Adipocyte (in vitro differentiated cells): Measurements from ENCODE around the gene BANP.
"Not testable (repeated sequence)": the region's sequence is repeated elsewhere in the genome, so short reads cannot be mapped to it uniquely, and the experiment has no call there.

ENCODE experiments used
- DNase-seq: peaks from one replicate; pipeline ENCODE4 v3.0.0-alpha.2; 2015; ENCODE audit warnings: low read depth
- H3K27me3 ChIP-seq: replicated peaks from 2 replicates; pipeline ENCODE4 v1.7.0; 2013; ENCODE audit warnings: mild to moderate bottlenecking, low read length, moderate library complexity; ENCODE audit not compliant: control insufficient read depth, insufficient read depth
- H3K36me3 ChIP-seq: 2 replicates; pipeline ENCODE4 v1.7.0; 2013; ENCODE audit warnings: low read length, mild to moderate bottlenecking, moderate library complexity; ENCODE audit not compliant: control insufficient read depth, insufficient read depth, severe bottlenecking
- H3K4me1 ChIP-seq: 2 replicates; pipeline ENCODE4 v1.7.0; 2013; ENCODE audit warnings: mild to moderate bottlenecking, low read length, moderate library complexity; ENCODE audit not compliant: control insufficient read depth, insufficient read depth
- H3K4me3 ChIP-seq: 2 replicates; pipeline ENCODE4 v1.7.0; 2013; ENCODE audit warnings: mild to moderate bottlenecking, low read length, moderate library complexity
- H3K9ac ChIP-seq: 2 replicates; pipeline ENCODE4 v1.7.0; 2013; ENCODE audit warnings: mild to moderate bottlenecking, low read length, moderate library complexity
- H3K9me3 ChIP-seq: 2 replicates; pipeline ENCODE4 v1.7.0; 2013; ENCODE audit warnings: mild to moderate bottlenecking, low read length, moderate library complexity; ENCODE audit not compliant: control insufficient read depth

The BANP gene, protein sequence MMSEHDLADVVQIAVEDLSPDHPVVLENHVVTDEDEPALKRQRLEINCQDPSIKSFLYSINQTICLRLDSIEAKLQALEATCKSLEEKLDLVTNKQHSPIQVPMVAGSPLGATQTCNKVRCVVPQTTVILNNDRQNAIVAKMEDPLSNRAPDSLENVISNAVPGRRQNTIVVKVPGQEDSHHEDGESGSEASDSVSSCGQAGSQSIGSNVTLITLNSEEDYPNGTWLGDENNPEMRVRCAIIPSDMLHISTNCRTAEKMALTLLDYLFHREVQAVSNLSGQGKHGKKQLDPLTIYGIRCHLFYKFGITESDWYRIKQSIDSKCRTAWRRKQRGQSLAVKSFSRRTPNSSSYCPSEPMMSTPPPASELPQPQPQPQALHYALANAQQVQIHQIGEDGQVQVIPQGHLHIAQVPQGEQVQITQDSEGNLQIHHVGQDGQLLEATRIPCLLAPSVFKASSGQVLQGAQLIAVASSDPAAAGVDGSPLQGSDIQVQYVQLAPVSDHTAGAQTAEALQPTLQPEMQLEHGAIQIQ

DNA sequence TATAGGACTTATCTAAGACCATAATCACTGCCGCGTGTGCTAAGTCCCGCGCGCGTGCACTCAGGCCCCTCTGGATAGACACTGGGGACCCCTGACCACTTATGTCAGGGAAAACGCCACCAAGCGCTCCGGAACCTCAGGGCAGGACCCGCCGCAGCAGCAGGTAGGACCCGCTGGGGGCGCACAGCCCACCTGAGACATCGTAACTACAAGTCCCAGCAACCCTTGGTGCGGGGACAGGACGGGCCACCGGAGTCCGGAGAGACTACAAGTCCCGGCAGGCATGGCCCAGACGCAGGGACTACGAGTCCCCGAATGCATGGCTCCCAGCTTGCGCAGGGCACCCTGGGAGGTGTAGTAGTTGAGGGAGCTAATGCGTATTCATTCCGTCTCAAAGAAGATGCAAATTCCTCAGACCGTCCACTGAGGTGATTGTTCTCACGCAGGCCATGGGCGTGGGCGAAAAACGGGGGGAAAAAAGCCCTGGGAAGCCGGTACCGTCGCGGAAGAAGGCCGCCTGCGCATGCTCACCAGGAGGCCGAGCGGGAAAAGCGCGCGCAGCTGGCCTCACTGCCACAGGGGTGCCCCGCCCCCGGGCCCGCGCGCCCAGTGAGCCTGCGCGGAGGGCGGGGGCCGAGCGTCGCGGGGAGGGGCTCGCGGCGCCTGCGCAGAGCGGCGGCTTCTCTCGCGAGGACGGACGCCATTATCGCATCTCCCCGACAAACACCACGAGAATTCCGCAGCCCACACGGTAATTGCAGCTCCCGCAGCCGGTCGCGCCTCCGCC, at the start of gene BANP:
Gene BANP, plus strand, starts transcription at position 670 of the 787 bp plus-strand sequence. CDS start 23,682 bp downstream, outside the sequence.
- Histone ChIP-seq H3K4me3 (peak within 1 kb of the TSS; percentile 88), H3K9ac (peak within 1 kb of the TSS; percentile 99), H3K9me3 (no peaks in the 10 kb centered on the region), H3K27me3 (no peaks in the 10 kb centered on the region), H3K4me1 (peaks cover 27% of the 10 kb centered on the region), H3K36me3 (no peaks in the 10 kb centered on the region)
- DNase-seq, result peak; percentile 99

DNA sequence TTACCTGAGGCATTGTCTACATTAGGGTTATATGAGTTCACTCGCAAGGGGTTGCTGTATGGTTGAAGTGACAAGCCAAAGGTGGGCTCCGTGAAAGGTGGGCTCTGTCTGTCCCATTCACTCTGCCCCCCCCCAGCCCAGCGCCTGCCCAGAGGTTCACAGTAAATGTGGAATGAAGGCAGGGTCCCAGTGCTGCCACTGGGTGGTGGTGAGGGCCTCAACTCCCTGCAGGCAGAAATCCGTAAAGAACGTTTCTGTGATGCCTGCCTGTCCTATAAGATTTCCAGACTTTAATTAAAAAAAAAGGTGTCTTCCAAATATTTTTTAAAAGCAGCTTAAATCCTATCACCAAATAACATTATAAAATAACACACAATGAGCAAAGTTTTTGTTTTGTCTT, 46.3 kb upstream of the BANP start:
- peaks cover 24% of the 10 kb centered on the region for H3K27me3 ChIP-seq
- H3K36me3 ChIP-seq, H3K9me3 ChIP-seq, H3K4me3 ChIP-seq, H3K4me1 ChIP-seq, H3K9ac ChIP-seq, DNase-seq: not testable (repeated sequence)

DNA sequence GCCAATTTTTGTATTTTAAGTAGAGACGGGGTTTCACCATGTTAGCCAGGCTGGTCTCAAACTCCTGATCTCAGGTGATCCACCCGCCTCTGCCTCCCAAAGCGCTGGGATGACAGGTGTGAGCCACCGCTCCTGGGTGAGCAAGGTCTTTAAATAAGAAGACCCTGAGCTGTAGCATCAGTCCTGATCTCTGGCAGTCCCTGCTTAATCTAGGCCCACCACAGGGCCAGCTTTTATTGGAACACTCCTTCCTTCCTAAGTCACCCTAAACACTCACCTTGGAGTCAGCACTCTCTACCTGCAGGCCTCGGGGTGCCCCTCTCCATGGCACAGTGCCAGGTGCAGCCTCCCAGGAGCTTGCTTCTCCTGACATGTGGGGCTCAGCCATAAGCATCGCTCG, 45.7 kb upstream of the BANP start:
- not testable (repeated sequence) for H3K4me1 ChIP-seq, H3K9me3 ChIP-seq, DNase-seq, H3K36me3 ChIP-seq, H3K4me3 ChIP-seq, H3K9ac ChIP-seq
- H3K27me3 ChIP-seq, result peaks cover 20% of the 10 kb centered on the region

DNA sequence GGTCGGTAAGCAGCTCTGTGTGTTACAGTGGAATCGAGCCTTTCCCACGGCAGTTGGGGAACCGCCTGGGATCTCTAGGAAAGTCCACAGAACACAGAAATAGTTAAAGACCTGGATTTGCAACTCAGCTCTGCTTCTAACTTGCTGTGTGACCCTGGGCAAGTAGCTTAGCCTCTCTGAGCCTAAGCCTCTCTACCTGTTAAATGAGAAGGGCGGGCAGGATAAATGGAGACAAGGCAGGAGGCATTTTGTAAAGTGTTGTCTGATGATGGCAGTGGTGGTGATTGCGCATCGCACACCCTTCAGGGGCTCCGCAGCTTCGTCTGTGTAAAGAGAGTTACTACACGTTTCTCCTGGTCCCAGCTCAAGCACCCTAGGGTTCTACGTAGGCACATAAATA, 43.1 kb upstream of the BANP start:
- not testable (repeated sequence) for H3K9me3 ChIP-seq, H3K36me3 ChIP-seq, DNase-seq, H3K4me3 ChIP-seq, H3K4me1 ChIP-seq, H3K9ac ChIP-seq
- peaks cover 20% of the 10 kb centered on the region for H3K27me3 ChIP-seq

DNA sequence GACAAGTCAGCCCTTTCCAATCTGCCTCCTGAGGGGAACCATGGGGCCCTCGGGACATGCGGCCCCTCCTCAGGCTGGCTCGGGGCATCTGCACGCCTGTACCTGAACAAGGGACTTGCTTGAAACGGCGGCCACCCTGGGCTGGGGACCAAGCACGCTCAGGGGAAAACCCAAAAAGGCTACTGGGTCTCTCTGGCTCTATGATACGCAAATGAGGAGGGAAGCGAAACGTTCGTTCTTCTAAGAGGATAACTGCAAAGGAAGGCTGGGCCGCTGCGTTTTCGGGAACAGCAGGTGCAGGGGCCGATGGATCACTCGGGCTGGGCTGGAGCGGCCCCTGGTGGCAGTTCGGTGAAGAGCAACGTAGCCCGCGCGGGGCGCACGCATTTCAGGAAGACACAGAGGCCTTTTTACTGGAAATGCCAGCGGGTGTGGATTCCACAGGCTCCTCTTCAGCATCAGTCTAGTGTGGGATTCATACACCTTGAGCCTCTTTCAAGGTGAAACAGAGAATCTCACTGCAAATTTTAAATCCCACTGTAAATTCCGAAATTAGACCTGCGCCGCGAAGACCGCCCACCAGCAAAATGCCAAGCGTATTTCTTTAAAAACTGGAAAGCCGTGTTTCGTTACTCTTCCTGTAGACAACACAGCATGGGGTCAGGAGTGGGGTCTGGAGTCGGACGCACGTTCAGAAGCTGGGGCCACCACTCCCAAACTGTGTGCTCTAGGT, 41.9 kb upstream of the BANP start:
- not testable (repeated sequence) for H3K36me3 ChIP-seq, H3K9ac ChIP-seq, H3K4me3 ChIP-seq, H3K4me1 ChIP-seq, H3K9me3 ChIP-seq
- DNase-seq, result peak; percentile 78
- peaks cover 20% of the 10 kb centered on the region for H3K27me3 ChIP-seq

DNA sequence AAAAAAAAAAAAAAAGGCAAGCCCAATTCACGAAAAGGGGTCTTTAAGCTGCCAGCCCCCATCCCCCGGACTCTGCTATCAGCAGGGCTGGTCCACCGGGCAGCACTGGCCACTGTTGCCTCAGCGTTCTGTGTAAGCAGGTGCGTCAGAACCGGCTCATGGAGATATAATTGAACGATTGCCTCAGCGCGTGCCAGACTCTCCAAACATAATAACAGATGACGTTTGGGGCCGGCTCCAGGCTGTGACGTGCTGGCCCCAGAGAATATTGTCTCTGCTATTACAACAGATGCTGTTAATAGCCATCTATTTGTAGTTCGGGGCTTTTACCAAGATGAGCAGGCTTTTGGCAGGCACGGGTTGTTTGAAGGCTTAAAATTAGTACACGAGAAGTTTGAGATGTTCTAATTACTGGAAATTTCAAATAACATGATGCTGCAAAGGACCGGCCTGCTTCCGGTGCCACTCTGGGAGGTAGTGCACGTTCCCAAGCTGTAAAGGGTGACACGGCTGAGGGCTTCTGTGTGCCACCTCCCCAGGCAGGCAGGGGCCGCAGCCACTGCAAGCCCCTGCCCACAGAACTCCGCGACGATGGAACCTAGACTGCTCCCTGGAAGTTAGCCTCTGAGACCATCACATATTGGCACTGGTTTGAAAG, 40.0 kb upstream of the BANP start:
- not testable (repeated sequence) for H3K4me3 ChIP-seq, H3K9ac ChIP-seq, DNase-seq

DNA sequence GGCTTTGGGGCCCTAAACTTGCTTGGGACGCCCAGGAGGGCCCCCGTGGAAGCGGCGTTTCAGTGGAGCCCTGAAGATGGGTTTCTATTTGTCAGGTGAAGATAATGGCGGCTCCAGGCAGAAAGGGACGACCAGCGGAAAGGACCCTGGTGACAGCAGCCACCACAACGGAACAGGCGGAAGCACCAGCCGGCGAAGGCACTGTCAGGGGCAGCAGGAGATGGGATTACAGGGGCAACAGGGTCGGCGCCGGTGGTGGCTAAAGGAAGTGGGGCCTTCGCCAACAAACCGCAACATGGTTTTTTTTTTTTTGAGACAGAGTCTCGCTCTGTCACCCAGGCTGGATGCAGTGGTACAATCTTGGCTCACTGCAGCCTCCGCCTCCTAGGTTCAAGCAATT, 38.5 kb upstream of the BANP start:
- not testable (repeated sequence) for DNase-seq, H3K9me3 ChIP-seq, H3K9ac ChIP-seq, H3K4me1 ChIP-seq, H3K36me3 ChIP-seq, H3K4me3 ChIP-seq
- H3K27me3 ChIP-seq, result peaks cover 10% of the 10 kb centered on the region

More for the DNA sequence above, 40.0 kb upstream of the BANP start:
- not testable (repeated sequence) for H3K36me3 ChIP-seq, H3K9me3 ChIP-seq, H3K4me1 ChIP-seq
- peaks cover 15% of the 10 kb centered on the region for H3K27me3 ChIP-seq

DNA sequence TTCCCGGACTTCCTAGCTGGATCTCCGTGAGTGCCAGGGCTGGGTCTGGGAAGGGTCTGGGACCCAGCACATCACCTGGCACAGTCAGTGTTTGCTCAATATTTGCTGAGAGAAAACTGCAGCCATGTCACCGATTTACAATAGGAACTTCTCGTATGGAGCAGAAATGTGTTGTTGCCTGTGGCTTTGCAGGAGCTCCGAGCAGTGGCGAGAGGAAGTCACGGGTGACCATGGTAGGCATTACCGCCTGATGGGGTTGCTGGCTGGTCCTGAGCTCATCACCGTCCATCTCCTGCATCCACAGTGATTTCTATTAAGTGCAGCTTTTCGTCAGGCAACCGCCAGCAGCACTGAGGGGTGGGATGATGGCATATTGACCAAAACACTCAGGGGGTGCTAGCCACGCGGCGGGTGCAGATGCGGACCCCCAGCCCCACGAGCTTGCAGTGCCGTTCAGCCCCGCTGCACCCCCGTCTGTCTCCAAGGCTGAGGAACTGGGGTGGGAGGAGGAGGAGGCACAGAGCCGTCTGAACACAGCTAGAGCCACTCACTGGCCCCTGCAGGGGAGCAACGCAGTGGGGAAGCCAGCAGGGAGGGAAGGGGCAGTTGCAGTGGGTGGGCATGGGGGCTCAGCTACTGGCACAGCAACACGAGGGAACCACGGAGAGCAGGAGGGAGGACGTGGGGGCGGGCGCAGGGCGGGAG, 37.1 kb upstream of the BANP start:
- H3K27me3 ChIP-seq, DNase-seq, H3K36me3 ChIP-seq, H3K4me3 ChIP-seq, H3K9me3 ChIP-seq, H3K9ac ChIP-seq: not testable (repeated sequence)
- H3K4me1 ChIP-seq, result peaks cover 18% of the 10 kb centered on the region

DNA sequence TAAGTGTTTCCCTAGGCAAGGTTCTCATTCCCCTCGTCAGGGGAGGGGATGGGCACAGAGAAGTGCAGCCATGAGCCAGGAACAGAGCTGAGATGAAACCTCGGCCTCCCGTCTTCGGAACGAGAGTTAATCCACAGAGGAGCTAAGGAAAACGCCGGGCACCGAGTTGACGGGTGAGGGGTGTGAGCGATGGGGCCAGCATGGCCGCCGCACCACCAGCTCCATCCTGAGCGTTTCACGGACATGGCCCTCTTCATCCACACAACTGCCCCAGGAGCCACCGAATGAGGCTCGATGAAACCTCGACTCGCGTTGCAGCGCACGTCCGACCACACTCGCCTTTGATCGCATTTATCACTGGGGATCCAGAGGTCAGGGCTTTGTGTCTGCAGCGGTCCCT, 36.4 kb upstream of the BANP start:
- H3K4me3 ChIP-seq, result no peak overlapping the region
- no peak for DNase-seq

DNA sequence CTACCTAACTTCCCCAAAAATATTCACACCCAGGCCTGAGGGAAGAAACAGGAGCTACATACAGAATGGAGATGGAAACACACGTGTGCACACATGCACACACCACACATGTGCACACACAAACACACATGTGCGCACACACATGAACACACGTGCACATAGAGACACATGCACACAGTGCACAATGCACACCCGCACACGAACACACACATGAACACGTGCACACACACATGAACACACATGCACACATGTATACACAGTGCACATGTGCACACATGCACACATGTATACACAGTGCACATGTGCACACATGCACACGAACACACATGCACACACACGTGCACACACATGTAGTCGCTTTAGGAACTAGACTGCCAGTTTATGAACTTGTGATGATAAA, 33.7 kb upstream of the BANP start:
- Histone ChIP-seq H3K27me3 (no peaks in the 10 kb centered on the region), H3K9me3 (no peaks in the 10 kb centered on the region), H3K9ac (no peak overlapping the region), H3K4me3 (no peak overlapping the region), H3K36me3 (no peaks in the 10 kb centered on the region), H3K4me1 (peaks cover 14% of the 10 kb centered on the region)
- DNase-seq, result no peak

More for the DNA sequence above, 36.4 kb upstream of the BANP start:
- Histone ChIP-seq H3K36me3 (no peaks in the 10 kb centered on the region), H3K27me3 (no peaks in the 10 kb centered on the region), H3K9ac (no peak overlapping the region), H3K9me3 (no peaks in the 10 kb centered on the region), H3K4me1 (peaks cover 18% of the 10 kb centered on the region)
